ENCODE results near the gene GPD2. TPM values are rescaled to one million over a fixed set of nuclear protein-coding genes. Genes with fewer than 3 reads are reported as not detected.

The GPD2 gene
- total RNA-seq, 2 experiments from 2014 or later = 33.5 to 40.9 TPM

GRCh38 chr2:156565066-156565710 lies 129.0 kb downstream of the GPD2 start:
- ChIA-PET CTCF (no interaction called here), POLR2A (no interaction called here)
- Mint-ChIP-seq H3K36me3 (ENCODE audit: low read depth) (peaks cover 11% of the 10 kb centered on the region), H3K4me1 (ENCODE audit: low read depth) (peaks cover 11% of the 10 kb centered on the region), H3K27ac (peak overlapping the region; percentile 52), H3K4me3 (no peak overlapping the region), H3K9me3 (no peaks in the 10 kb centered on the region), H3K27me3 (no peaks in the 10 kb centered on the region)
- no peak for TF ChIP-seq CTCF (IDR thresholded peaks at IDR 0.05)
- intact Hi-C loops (cut with micrococcal nuclease) = no loop called here
- ATAC-seq (no peak), DNase-seq (no peak)

- DNase-seq = no peak
- ChIA-PET POLR2A (interaction anchor here (1.7 kb wide), 1 partner anchor 10 kb away, joined by 3 read pairs; no protein-coding TSS in a partner anchor), CTCF (interaction anchor here (0.9 to 2.4 kb wide), 2 partner anchors 14 to 16 kb away, joined by 3 to 7 read pairs; no protein-coding TSS in a partner anchor)
- H3K4me1 Mint-ChIP-seq (ENCODE audit: low read depth) = peaks cover 17% of the 10 kb centered on the region
- H3K27ac Mint-ChIP-seq = no peak overlapping the region
- no peaks in the 10 kb centered on the region for H3K27me3 Mint-ChIP-seq
- intact Hi-C loops (cut with micrococcal nuclease) = no loop called here
- no peaks in the 10 kb centered on the region for H3K9me3 Mint-ChIP-seq
- H3K4me3 Mint-ChIP-seq = no peak overlapping the region
- TF ChIP-seq CTCF (IDR thresholded peaks at IDR 0.05) = no peak
- peaks cover 29% of the 10 kb centered on the region for H3K36me3 Mint-ChIP-seq (ENCODE audit: low read depth)
- no peak for ATAC-seq
Measured at GRCh38 chr2:156573710-156574109, 137.5 kb downstream of the GPD2 start.

GRCh38 chr2:156574112-156574511 lies 137.9 kb downstream of the GPD2 start:
- no peak for DNase-seq
- ATAC-seq = no peak

GRCh38 chr2:156576005-156576404 lies 139.8 kb downstream of the GPD2 start:
- ATAC-seq (no peak), DNase-seq (no peak)
- POLR2A ChIA-PET = no interaction called here
- no peaks in the 10 kb centered on the region for H3K9me3 Mint-ChIP-seq
- CTCF ChIA-PET = no interaction called here
- H3K36me3 Mint-ChIP-seq (ENCODE audit: low read depth) = peaks cover 30% of the 10 kb centered on the region
- H3K4me1 Mint-ChIP-seq (ENCODE audit: low read depth) = peaks cover 29% of the 10 kb centered on the region
- H3K27me3 Mint-ChIP-seq = no peaks in the 10 kb centered on the region
- TF ChIP-seq CTCF (IDR thresholded peaks at IDR 0.05) = no peak
- H3K27ac Mint-ChIP-seq = no peak overlapping the region
- intact Hi-C loops (cut with micrococcal nuclease) = no loop called here
- H3K4me3 Mint-ChIP-seq = no peak overlapping the region

More at GRCh38 chr2:156574112-156574511, 137.9 kb downstream of the GPD2 start:
- intact Hi-C loops (cut with micrococcal nuclease) = no loop called here
- no peak for TF ChIP-seq CTCF (IDR thresholded peaks at IDR 0.05)
- ChIA-PET CTCF (interaction anchor here (0.9 to 2.4 kb wide), 2 partner anchors 14 to 16 kb away, joined by 3 to 7 read pairs; no protein-coding TSS in a partner anchor), POLR2A (interaction anchor here (1.7 kb wide), 1 partner anchor 10 kb away, joined by 3 read pairs; no protein-coding TSS in a partner anchor)
- no peaks in the 10 kb centered on the region for H3K9me3 Mint-ChIP-seq
- H3K27ac Mint-ChIP-seq = no peak overlapping the region
- H3K27me3 Mint-ChIP-seq = no peaks in the 10 kb centered on the region
- H3K4me1 Mint-ChIP-seq (ENCODE audit: low read depth) = peaks cover 17% of the 10 kb centered on the region
- H3K4me3 Mint-ChIP-seq = no peak overlapping the region
- peaks cover 29% of the 10 kb centered on the region for H3K36me3 Mint-ChIP-seq (ENCODE audit: low read depth)

GRCh38 chr2:156580501-156580900 lies 144.3 kb downstream of the GPD2 start:
- Mint-ChIP-seq H3K27me3 (no peaks in the 10 kb centered on the region), H3K4me3 (no peak overlapping the region), H3K4me1 (ENCODE audit: low read depth) (peaks cover 14% of the 10 kb centered on the region), H3K9me3 (no peaks in the 10 kb centered on the region), H3K36me3 (ENCODE audit: low read depth) (peaks cover 19% of the 10 kb centered on the region), H3K27ac (no peak overlapping the region)
- intact Hi-C loops (cut with micrococcal nuclease) = loop anchor here (10.0 kb wide), 1 partner anchor 146 kb away; the partner anchor contains the start of gene GPD2
- ATAC-seq (no peak), DNase-seq (no peak)
- POLR2A ChIA-PET = no interaction called here
- no peak for TF ChIP-seq CTCF (IDR thresholded peaks at IDR 0.05)
- CTCF ChIA-PET = interaction anchor here (1.2 kb wide), 2 partner anchors 8 to 9 kb away, joined by 4 to 5 read pairs; no protein-coding TSS in a partner anchor
